IPS-NIHi7 (cell line): ENCODE measurements around the gene MAN1B1.
"Not testable (repeated sequence)": the region's sequence is repeated elsewhere in the genome, so short reads cannot be mapped to it uniquely, and the experiment has no call there.

ENCODE experiments used
- DNase-seq: peaks from one replicate; pipeline ENCODE4 v3.0.0; 2012; ENCODE audit warnings: mixed read lengths; ENCODE audit errors: extremely low spot score

MAN1B1 gene

DNA sequence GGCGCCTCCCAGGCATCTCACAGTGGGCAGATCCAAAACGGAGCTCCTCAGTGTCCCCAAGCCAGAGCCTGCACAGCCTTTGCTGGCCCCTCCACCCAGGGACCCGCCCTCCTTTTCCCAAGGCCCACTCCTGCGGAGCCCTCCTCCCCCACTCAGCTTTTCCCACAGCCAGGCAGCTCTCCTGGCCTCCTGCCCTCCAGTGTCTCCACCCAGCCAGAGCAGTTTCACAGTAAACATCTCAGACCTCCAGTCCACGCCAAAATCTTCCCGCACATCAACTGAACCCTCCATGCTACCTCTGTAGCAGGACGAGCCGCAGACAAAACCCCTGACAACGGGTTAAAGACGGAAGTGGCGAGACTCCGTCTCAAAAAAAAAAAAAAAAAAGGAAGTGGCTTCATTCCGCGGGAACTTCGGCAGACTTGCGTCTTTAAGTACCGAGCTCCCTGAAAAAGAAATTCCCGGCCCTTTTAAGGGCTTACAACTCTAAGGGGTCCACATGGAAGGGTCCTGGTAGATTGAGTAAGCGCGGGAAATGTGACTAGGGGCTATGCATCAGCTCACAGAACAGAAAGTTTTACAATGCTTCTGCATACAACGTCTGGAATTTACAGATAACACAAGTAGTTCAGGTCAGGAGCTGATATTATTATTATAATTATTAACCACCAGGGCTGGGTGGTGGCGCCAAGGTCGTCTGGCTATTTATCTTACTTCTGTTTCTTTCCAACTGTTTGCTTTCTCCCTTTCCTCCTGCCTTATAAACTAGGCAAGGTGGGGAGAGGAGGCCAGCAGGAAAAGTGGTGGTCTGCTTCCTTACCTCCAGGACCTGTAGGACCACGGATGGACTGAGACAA is 40.7 kb downstream of the MAN1B1 start:
- no peak for DNase-seq

DNA sequence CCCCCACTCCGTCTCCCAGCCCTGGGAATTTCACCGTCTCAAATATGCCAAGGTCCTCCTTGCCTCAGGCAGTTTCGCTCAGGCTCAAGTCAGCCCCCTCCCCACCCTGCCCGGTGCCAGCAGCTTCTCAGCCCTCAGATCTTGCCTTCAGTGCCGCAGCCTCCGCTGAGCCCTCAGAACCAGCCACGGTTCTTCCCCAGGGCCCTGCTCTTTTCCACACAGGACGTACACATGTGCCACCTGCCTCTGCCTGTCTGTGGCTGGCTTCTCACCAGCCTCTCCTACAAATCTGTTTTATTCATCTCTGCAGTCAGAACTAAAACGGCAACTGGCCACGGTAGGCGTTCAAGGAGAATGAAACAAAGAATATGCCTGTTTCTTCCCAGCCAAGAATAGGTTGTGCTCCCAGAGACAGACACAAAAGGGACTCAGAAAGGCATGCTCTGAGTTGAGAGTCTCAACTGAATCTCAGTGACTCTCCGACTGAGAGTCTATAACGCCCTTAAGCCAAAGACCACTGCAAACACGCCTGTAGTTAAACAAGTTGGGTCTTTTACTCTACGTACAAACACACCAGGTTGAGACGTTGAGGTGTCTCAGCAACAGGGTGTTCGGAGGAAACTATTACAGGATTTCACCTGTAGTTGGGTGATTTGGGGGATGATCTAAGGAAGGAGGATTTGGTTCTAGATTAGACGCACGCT is 41.5 kb downstream of the MAN1B1 start:
- no peak for DNase-seq

GRCh38 chr9:137128862-137129455 is 42.2 kb downstream of the MAN1B1 start:
- DNase-seq, result no peak

DNA sequence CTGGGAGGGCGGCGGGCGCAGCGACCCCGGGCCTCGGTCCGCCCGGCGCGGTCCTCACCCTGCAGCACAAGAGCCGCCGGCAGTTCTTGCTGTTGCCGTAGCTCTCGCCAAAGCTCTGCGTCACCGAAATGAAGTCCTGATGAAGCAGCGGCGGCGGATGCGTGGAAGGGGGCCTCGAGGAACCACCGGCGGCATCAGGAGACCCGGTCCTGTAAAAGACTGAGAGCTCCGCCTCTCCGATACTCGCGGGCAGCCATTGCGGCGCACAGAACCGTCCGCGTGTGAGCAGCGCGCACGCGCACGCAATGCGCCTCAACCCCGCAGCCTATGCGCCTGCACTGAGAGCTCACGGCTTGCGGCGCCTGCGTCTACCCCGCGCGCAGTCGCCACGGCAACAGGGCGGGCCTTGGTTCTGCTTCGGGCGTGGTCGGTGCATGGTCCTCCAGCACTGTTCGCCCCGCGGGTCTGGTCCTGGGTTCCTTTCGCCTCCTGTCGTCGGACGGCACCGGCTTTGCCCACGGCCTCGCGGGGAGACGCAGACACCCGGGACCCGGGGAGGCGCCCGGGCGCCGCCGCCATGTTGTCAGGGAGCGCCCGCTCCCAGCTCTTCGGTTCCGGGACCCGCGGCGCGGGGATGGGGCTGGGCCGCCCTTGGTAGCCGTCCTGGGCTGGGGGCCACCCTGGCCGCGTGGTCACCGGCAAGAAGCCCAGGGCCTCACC is 42.8 kb downstream of the MAN1B1 start:
- DNase-seq, result peak; percentile 94

DNA sequence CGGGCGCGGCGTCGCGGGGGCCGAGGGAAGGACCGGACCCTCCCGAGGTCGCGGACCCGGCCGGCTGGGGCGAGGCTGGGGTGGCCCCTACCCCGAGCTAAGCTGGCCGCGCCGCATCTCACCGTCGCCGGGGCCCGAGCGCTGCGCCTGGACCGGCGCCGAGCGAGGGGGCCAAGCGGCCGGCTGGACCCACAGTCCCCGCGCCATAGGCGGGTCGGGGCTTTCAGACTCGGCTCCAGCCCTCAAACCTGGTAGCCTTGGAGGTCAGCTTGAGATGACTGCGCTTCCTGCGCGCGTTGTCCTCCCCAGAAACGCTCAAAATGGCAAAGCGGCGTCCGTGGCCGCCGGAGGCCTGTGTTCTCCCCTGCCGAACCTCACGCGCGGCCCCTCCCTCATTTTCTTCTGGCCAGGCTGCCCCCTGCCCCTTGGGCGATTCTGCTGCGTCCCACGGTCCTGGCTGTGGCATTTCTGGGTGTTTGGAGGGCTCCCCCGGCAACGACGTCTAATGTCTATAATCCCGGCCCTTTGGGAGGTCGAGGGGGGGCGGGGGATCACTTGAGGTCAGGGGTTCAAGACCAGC is 43.5 kb downstream of the MAN1B1 start:
- DNase-seq, result no peak

GRCh38 chr9:137134191-137134590 is 47.4 kb downstream of the MAN1B1 start:
- DNase-seq, result no peak

DNA sequence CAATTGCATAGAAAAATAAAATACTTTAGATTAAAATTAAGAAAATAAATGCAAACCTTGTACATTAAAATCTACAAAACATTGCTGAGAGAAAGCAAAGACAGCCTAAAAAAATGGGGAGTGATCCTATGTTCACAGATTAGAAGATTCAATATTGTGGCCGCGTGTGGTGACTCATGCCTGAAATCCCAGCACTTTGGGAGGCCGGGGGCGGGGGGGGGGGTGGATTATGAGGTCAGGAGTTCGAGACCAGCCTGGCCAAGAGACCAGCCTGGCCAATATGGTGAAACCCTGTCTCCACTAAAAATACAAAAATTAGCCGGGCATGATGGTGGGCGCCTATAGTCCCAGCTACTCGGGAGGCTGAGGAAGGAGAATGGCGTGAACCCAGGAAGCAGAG is 48.4 kb downstream of the MAN1B1 start:
- not testable (repeated sequence) for DNase-seq

GRCh38 chr9:137136261-137136880 is 49.6 kb downstream of the MAN1B1 start:
- no peak for DNase-seq

GRCh38 chr9:137136881-137137607 is 50.3 kb downstream of the MAN1B1 start:
- no peak for DNase-seq

- DNase-seq, result peak; percentile 63
Observed at GRCh38 chr9:137138058-137138721, 51.4 kb downstream of the MAN1B1 start.

GRCh38 chr9:137138722-137139467 is 52.1 kb downstream of the MAN1B1 start, which contains the start of gene GRIN1:
Gene GRIN1 (plus strand): TSS chr9:137139154. CDS start chr9:137139487, 333 bp downstream.
- peak; percentile 79 for DNase-seq

GRCh38 chr9:137139468-137140150 is 52.8 kb downstream of the MAN1B1 start:
- no peak for DNase-seq

GRCh38 chr9:137140151-137141012 is 53.6 kb downstream of the MAN1B1 start:
- DNase-seq, result no peak

DNA sequence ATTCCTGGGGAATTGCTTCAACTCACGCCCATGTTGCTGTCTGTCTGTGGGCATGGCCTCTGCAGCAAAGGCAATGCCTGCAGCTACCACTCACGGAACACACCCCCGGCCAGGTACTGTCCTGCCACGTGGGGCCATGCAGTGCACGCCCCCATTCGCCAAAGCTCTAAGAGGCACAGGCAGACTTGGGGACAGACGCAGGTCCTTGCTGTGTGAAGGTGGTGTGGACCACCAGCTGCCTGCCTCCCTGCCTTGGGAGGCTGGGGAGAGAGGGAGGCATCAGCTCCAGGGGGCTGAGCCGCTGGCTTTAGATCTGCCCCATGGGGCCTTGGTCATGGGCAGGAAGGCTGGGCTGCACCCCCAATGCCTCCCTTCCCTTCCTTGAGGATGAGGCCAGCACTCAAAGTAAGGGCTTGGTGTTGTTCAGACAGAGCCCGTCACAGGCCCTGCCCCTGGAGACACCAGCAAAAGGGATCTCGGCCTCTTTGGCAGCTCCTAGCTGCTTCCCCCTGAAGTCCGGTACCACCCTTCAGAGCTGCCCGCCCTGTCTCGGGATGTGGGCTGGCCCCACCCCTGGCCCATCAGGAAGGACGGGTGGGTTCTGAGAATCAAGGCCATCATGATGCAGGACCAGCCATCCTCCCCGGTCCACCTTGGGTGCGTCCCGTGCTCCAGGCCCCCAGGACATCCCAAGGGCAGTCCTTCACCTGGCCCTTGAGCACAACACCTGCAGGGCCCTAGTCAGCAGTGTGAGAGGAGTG is 54.4 kb downstream of the MAN1B1 start:
- DNase-seq, result no peak

DNA sequence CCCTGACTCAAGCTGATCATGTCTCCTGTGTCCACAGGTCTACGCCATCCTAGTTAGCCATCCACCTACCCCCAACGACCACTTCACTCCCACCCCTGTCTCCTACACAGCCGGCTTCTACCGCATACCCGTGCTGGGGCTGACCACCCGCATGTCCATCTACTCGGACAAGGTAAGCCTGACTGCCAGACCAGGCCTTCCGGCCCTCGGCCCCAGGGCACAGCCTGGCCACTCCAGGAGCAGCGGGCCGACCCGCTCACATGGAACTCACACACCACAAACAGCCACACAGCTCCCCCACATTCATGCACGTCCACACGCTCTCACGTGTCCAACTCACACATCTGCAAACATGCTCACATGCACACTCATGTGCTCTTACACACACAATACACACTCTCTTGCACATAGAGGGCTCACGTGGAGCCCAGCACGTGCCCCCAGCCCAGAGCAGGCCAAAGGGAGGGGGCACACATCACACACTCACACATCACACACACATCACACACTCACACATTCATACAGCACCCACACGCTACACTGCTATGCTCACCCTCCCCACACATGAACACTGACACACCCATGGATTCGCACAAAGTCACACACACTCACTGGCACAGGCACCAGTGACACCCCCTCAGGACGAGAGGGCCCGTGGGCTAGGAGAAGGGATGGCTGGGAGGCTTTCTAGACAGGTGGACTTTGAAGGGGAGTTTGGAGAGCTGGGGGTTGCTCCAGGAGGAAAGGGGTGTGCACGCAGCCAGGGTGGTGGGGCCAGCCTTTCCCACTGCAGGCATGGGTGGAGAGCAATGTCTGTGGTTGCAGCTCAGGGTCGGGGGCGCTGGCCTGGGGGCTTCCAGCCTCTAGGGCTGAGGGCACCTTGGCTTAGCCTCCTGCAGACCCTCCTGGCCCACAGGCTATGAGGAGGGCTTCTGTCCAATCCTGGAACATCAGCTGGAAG is 55.5 kb downstream of the MAN1B1 start:
- no peak for DNase-seq

DNA sequence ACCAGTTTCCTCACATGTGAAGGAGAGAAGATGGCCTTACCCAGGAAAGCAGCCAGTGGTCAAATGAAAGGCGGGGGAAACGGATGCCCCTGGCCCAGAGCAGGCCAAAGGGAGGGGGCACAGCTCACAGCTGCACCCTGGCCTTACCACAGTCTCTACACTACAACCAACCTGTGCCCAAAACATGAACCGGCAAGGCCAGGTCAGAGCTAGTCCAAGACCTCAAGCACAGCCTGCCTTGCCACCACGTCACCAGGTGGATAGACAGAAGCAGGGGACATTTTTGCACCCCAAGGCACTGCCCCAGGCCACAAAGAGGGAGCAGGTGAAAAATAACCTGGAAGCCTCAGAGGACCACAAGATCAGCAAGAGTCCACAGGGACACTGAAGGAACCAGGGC is 56.7 kb downstream of the MAN1B1 start:
- no peak for DNase-seq
